A549 (cell line): ENCODE measurements around the gene METRNL.
"Not testable (repeated sequence)": the region's sequence is repeated elsewhere in the genome, so short reads cannot be mapped to it uniquely, and the experiment has no call there.

Experiments
- CBX8 ChIP-seq: fragments of 200-600 bp; sonication (generic); IDR thresholded peaks from 2 replicates; pipeline ENCODE4 v1.6.1; 2016
- KDM5A ChIP-seq: fragments of 200-600 bp; sonication (generic); IDR thresholded peaks from 2 replicates; pipeline ENCODE4 v1.6.1; 2016; ENCODE audit warnings: antibody characterized with exemption, mild to moderate bottlenecking
- POLR2A ChIP-seq: IDR thresholded peaks from 2 replicates; pipeline ENCODE4 v1.6.1; 2012; ENCODE audit warnings: mild to moderate bottlenecking, low read length
- ZFP36 ChIP-seq: fragments of 450-650 bp; IDR thresholded peaks from 2 replicates; pipeline ENCODE4 v1.6.1; 2014; ENCODE audit warnings: borderline replicate concordance; ENCODE audit not compliant: partially characterized antibody
- TF ChIP-seq, protein P1 (sequence below): fragments of >200 bp; sonication (Bioruptor Twin); formaldehyde crosslinking; IDR thresholded peaks from 3 replicates; pipeline ENCODE4 v1.5.1; 2016

DNA sequence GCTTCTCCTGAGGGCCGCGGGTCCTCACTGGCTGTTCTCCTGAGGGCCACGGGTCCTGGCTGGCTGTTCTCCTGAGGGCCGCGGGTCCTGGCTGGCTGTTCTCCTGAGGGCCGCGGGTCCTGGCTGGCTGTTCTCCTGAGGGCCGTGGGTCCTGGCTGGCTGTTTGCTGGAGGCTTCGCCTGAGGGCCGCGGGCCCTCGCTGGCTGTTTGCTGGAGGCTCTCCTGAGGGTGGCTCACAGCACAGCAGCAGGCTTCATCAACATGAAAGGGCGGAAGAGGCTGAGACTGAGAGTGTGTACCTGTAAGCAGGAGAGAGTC lies 60.8 kb downstream of the METRNL start:
- not testable (repeated sequence) for TF ChIP-seq ZFP36, KDM5A, POLR2A, CBX8
- TF ChIP-seq, protein P1, sequence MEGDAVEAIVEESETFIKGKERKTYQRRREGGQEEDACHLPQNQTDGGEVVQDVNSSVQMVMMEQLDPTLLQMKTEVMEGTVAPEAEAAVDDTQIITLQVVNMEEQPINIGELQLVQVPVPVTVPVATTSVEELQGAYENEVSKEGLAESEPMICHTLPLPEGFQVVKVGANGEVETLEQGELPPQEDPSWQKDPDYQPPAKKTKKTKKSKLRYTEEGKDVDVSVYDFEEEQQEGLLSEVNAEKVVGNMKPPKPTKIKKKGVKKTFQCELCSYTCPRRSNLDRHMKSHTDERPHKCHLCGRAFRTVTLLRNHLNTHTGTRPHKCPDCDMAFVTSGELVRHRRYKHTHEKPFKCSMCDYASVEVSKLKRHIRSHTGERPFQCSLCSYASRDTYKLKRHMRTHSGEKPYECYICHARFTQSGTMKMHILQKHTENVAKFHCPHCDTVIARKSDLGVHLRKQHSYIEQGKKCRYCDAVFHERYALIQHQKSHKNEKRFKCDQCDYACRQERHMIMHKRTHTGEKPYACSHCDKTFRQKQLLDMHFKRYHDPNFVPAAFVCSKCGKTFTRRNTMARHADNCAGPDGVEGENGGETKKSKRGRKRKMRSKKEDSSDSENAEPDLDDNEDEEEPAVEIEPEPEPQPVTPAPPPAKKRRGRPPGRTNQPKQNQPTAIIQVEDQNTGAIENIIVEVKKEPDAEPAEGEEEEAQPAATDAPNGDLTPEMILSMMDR, result not testable (repeated sequence)
